ENCODE results near the gene PLA2G4B.

DNA sequence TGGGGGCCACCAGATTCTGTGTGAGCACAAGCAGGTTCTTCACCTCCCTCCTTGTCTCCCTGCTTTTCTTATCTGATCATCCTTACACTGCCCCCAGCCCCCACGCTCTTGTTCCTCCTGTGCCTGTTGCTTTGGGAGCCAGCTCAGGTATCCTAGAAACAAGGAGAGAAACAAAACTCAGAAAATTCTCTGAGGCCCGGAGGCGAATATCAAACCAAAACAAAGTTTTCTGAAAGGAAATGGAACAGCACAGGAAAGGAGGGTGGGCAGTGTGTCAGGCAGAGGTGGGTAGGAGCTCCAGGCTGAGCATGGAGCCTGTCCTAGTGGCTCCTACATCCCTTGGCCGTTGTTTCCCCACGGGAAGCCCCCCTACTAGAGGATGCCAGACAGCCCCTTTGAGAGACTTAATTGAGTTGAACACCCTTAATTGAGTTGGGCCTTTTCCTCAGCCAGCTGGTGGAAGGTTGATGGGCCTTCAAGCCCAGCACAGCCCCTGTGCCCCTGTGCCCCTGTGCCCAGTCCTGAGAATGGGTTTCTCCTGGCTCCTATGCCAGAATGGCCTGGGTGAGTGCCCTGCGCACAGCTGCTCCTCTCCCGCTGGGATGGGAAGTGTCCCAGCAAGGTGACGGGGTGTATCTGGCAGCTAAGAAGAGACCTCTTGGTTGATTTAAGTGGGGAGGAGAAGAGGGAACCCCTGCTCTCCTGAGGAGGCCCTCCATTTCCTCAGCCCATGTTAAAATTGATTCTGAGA lies 33.6 kb upstream of the PLA2G4B start:
- TF ChIP-seq CTCF (IDR thresholded peaks at IDR 0.05) = no peak
- no peak for TF ChIP-seq POLR2A (IDR thresholded peaks at IDR 0.05)

Measured in testis (tissue), 2 donors.